ENCODE measurements around the gene CNIH3. TPM values are rescaled to one million over a fixed set of nuclear protein-coding genes. Genes with fewer than 3 reads are reported as not detected.
"Not testable (repeated sequence)": the region's sequence is repeated elsewhere in the genome, so short reads cannot be mapped to it uniquely, and the experiment has no call there.

Gene CNIH3
- total RNA-seq, 2 donors from 2014 or later = 7.9 to 15.3 TPM

DNA sequence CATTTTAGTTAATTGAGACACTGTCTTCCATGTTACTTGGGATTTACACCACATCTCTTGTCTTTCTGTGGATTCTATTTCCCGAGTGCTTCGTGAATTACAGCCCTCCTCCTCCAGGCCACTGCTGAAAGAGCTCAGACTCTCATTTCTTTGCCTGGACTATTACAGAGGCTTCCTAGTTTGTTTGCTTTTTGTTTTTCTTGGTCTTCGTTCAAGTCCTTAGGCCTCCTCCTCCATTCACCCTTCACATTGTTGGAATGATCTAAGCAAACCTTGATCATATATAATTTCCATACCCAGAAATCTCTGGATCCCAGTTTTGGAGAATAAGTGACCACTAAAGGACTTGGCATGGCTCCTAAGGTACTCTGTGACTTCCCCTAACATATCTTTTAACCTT lies 94.1 kb downstream of the CNIH3 start:
- Histone ChIP-seq H3K27ac (no peak overlapping the region), H3K9me3 (no peaks in the 10 kb centered on the region), H3K36me3 (replicated peaks in 1 of 2; ENCODE audit: insufficient read depth in 1 of 2, low read depth in 2 of 2) (no peaks in the 10 kb centered on the region), H3K4me3 (no peak overlapping the region), H3K4me1 (peaks cover 4% of the 10 kb centered on the region), H3K27me3 (no peaks in the 10 kb centered on the region)
- 55 to 81% methylated on average over 3 of the region's 3 CpGs for WGBS, 2 donors
- intact Hi-C loops (cut with DNase I) = no loop called here
- ATAC-seq (no peak), DNase-seq (no peak)
- TF ChIP-seq CTCF (IDR thresholded peaks at IDR 0.05) (no peak), POLR2A (IDR thresholded peaks at IDR 0.05) (no peak)

- WGBS, 2 donors = 80 to 100% methylated on average over 4 of the region's 4 CpGs
Observed at GRCh38 chr1:224711231-224711756, 95.2 kb downstream of the CNIH3 start.

DNA sequence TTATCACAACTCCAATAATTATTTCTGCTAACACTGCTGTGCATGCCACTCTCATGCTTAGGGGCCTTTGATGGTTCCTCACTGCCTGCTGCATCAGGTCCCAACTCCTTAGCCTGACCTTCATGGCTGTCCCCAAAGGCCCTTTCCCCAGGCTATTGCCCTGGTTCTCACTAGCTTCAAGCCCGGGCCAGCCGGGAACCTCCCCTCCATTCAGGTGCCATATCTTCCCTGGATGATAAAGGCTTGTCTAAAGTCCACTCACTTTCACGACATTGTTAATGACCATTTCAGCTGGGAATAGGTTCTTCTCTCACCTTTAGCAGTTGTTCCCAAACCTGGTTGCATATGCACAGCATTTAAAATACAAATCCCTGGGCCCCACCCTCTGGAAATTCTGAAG lies 95.8 kb downstream of the CNIH3 start:
- no peak for TF ChIP-seq CTCF (IDR thresholded peaks at IDR 0.05)
- no peak for DNase-seq
- Histone ChIP-seq H3K4me3 (no peak overlapping the region), H3K9me3 (no peaks in the 10 kb centered on the region), H3K4me1 (peaks cover 4% of the 10 kb centered on the region), H3K36me3 (replicated peaks in 1 of 2; ENCODE audit: insufficient read depth in 1 of 2, low read depth in 2 of 2) (no peaks in the 10 kb centered on the region), H3K27ac (no peak overlapping the region), H3K27me3 (no peaks in the 10 kb centered on the region)
- ATAC-seq = no peak
- intact Hi-C loops (cut with DNase I) = no loop called here
- 21 to 33% methylated on average over 3 of the region's 3 CpGs for WGBS, 2 donors

More at GRCh38 chr1:224711231-224711756, 95.2 kb downstream of the CNIH3 start:
- H3K36me3 ChIP-seq (replicated peaks in 1 of 2; ENCODE audit: insufficient read depth in 1 of 2, low read depth in 2 of 2); ATAC-seq; H3K27me3 ChIP-seq; H3K9me3 ChIP-seq; DNase-seq; intact Hi-C loops (cut with DNase I); H3K4me1 ChIP-seq; H3K27ac ChIP-seq; H3K4me3 ChIP-seq: not testable (repeated sequence)

DNA sequence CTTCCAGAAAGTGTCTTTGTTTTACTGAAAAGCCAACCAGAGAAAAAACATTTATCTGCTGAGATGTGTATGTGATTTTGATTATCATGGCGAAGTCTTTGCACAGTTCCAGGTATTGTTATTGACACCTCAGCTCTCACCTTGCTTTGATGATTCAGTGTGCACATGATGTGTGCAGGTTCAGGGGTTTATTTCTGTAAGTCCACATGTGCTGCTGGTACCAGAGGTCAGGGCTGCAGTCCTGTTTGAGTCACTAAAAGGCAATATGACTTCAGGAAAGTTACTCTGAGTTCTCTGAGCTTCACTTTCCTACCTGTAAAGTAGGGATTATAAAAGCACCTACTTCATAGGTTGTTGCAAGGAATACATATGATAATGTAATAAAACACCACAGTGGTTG lies 97.1 kb downstream of the CNIH3 start:
- Histone ChIP-seq H3K36me3 (replicated peaks in 1 of 2; ENCODE audit: insufficient read depth in 1 of 2, low read depth in 2 of 2) (no peaks in the 10 kb centered on the region), H3K9me3 (no peaks in the 10 kb centered on the region), H3K27me3 (no peaks in the 10 kb centered on the region), H3K4me1 (peaks cover 4% of the 10 kb centered on the region), H3K4me3 (no peak overlapping the region), H3K27ac (no peak overlapping the region)
- no peak for TF ChIP-seq CTCF (IDR thresholded peaks at IDR 0.05)
- TF ChIP-seq POLR2A (IDR thresholded peaks at IDR 0.05) = no peak
- intact Hi-C loops (cut with DNase I) = no loop called here
- DNase-seq = no peak
- 81 to 90% methylated on average over 1 of the region's 1 CpG for WGBS, 2 donors
- ATAC-seq = no peak

- WGBS, 2 donors = 75 to 79% methylated on average over 6 of the region's 6 CpGs
- H3K36me3 ChIP-seq (replicated peaks in 1 of 2; ENCODE audit: insufficient read depth in 1 of 2, low read depth in 2 of 2) = no peaks in the 10 kb centered on the region
- intact Hi-C loops (cut with DNase I) = no loop called here
- no peak overlapping the region for H3K4me3 ChIP-seq
- no peak for TF ChIP-seq POLR2A (IDR thresholded peaks at IDR 0.05)
- TF ChIP-seq CTCF (IDR thresholded peaks at IDR 0.05) = no peak
- H3K27me3 ChIP-seq = no peaks in the 10 kb centered on the region
- H3K27ac ChIP-seq = no peak overlapping the region
- DNase-seq (no peak), ATAC-seq (no peak)
- no peaks in the 10 kb centered on the region for H3K9me3 ChIP-seq
- peaks cover 4% of the 10 kb centered on the region for H3K4me1 ChIP-seq
Observed at GRCh38 chr1:224714553-224714952, 98.4 kb downstream of the CNIH3 start.
